ENCODE data around the gene LPAR3. TPM values are rescaled to one million over a fixed set of nuclear protein-coding genes. Genes with fewer than 3 reads are reported as not detected.

LPAR3 gene
- total and polyA plus RNA-seq, 2 of the 13 experiments (the other 11 are each of a cell fraction or from before 2014, with no cell fraction given): not detected

DNA sequence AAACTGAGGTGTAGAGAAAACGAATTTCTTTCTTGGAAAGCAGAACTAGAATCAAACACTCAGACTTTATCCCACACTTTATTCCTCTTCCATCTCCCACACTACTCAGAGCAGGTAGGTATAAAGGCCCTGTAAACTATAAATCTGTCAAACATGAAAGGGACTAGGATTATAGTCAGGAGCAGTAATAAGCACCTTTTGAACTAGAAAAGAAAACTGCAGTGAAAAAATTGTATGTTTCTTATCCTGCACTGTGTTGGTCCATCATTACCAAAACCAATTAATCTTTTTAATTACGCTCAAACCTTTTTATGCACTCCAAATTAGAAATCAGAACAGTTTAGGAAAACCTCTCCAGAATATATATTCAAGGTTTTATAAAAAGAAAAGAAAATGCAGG, 47.6 kb downstream of the LPAR3 start:
- ATAC-seq (no peak), FAIRE-seq (no peak), DNase-seq (ENCODE audit: low spot score) (no peak)
- in situ Hi-C loops (cut with HindIII; ENCODE audit: extremely low pct_ligation_motif_present, low pct_unique_long_range_greater_than_20kb) (no loop called here), intact Hi-C loops (cut with micrococcal nuclease; ENCODE audit: unreplicated experiment) (no loop called here)
- Histone ChIP-seq H3K4me1 (ENCODE audit: insufficient read depth, low read length) (no peaks in the 10 kb centered on the region), H3K9ac (ENCODE audit: insufficient read depth, low read depth, low read length) (no peak overlapping the region), H3K79me2 (ENCODE audit: insufficient read depth, low read length) (no peaks in the 10 kb centered on the region), H3K4me2 (ENCODE audit: low read depth, low read length) (no peak overlapping the region), H2AFZ (ENCODE audit: low read length) (no peak overlapping the region), H3K9me3 (ENCODE audit: low read length) (no peaks in the 10 kb centered on the region), H3K36me3 (replicated peaks in 1 of 2; ENCODE audit: control insufficient read depth in 1 of 2, insufficient read depth in 2 of 2, low read length in 2 of 2) (no peaks in the 10 kb centered on the region), H3K27ac (ENCODE audit: extremely low read length, insufficient read depth, low read length) (no peak overlapping the region), H3K4me3 (replicated peaks in 1 of 3; ENCODE audit: insufficient read depth in 1 of 3, low read depth in 2 of 3, low read length in 3 of 3) (no peak overlapping the region), H4K20me1 (ENCODE audit: insufficient read depth, low read length) (no peaks in the 10 kb centered on the region), H3K27me3 (ENCODE audit: control insufficient read depth in 1 of 2, insufficient read depth in 2 of 2, low read length in 2 of 2) (no peaks in the 10 kb centered on the region)
- BruUV-seq (replicated peaks): no TSS peak
- ChIA-PET CTCF (ENCODE audit: low intra/inter-chr PET ratio, low total read pairs) (no interaction called here), POLR2A (no interaction called here)
- 3% methylated on average over 2 of the region's 2 CpGs for WGBS (ENCODE audit: low lambda C conversion rate)
- TF ChIP-seq IRX3 (CRISPR knock-in tag; IDR thresholded peaks at IDR 0.05; ENCODE audit: borderline replicate concordance, low read depth) (no peak), POLR2A (IDR thresholded peaks at IDR 0.05; ENCODE audit: insufficient read depth in 1 of 2, low read depth in 2 of 2, low read length in 2 of 2) (no peak), ZNF776 (CRISPR knock-in tag; IDR thresholded peaks at IDR 0.05) (no peak), XBP1 (CRISPR knock-in tag; IDR thresholded peaks at IDR 0.05) (no peak), ZNF556 (CRISPR knock-in tag; IDR thresholded peaks at IDR 0.05; ENCODE audit: borderline replicate concordance) (no peak), ZBTB33 (CRISPR knock-in tag; IDR thresholded peaks at IDR 0.05) (no peak), PCBP2 (optimal IDR thresholded peaks at IDR 0.05; ENCODE audit: low read depth, low read length, poor library complexity, severe bottlenecking) (no peak), PHF5A (CRISPR knock-in tag; IDR thresholded peaks at IDR 0.05; ENCODE audit: low read depth, unreplicated experiment) (no peak), JARID2 (CRISPR knock-in tag; IDR thresholded peaks at IDR 0.05; ENCODE audit: insufficient replicate concordance) (no peak), GLMP (CRISPR knock-in tag; IDR thresholded peaks at IDR 0.05; ENCODE audit: borderline replicate concordance) (no peak), ZNF589 (CRISPR knock-in tag; conservative IDR thresholded peaks at IDR 0.05) (no peak), ZNF468 (CRISPR knock-in tag; IDR thresholded peaks at IDR 0.05) (no peak)
- TF ChIP-seq, protein P1, sequence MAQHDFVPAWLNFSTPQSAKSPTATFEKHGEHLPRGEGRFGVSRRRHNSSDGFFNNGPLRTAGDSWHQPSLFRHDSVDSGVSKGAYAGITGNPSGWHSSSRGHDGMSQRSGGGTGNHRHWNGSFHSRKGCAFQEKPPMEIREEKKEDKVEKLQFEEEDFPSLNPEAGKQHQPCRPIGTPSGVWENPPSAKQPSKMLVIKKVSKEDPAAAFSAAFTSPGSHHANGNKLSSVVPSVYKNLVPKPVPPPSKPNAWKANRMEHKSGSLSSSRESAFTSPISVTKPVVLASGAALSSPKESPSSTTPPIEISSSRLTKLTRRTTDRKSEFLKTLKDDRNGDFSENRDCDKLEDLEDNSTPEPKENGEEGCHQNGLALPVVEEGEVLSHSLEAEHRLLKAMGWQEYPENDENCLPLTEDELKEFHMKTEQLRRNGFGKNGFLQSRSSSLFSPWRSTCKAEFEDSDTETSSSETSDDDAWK (CRISPR knock-in tag; IDR thresholded peaks at IDR 0.05): no peak
- TF ChIP-seq, protein P2, sequence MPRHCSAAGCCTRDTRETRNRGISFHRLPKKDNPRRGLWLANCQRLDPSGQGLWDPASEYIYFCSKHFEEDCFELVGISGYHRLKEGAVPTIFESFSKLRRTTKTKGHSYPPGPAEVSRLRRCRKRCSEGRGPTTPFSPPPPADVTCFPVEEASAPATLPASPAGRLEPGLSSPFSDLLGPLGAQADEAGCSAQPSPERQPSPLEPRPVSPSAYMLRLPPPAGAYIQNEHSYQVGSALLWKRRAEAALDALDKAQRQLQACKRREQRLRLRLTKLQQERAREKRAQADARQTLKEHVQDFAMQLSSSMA (CRISPR knock-in tag; IDR thresholded peaks at IDR 0.05): no peak
- TF ChIP-seq, protein P3, sequence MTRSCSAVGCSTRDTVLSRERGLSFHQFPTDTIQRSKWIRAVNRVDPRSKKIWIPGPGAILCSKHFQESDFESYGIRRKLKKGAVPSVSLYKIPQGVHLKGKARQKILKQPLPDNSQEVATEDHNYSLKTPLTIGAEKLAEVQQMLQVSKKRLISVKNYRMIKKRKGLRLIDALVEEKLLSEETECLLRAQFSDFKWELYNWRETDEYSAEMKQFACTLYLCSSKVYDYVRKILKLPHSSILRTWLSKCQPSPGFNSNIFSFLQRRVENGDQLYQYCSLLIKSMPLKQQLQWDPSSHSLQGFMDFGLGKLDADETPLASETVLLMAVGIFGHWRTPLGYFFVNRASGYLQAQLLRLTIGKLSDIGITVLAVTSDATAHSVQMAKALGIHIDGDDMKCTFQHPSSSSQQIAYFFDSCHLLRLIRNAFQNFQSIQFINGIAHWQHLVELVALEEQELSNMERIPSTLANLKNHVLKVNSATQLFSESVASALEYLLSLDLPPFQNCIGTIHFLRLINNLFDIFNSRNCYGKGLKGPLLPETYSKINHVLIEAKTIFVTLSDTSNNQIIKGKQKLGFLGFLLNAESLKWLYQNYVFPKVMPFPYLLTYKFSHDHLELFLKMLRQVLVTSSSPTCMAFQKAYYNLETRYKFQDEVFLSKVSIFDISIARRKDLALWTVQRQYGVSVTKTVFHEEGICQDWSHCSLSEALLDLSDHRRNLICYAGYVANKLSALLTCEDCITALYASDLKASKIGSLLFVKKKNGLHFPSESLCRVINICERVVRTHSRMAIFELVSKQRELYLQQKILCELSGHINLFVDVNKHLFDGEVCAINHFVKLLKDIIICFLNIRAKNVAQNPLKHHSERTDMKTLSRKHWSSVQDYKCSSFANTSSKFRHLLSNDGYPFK (CRISPR knock-in tag; IDR thresholded peaks at IDR 0.05; ENCODE audit: borderline replicate concordance): no peak

Data from HepG2 (cell line).